IMR-90 (cell line): ENCODE results near the gene TBATA.

ENCODE experiments used
- BHLHE40 ChIP-seq: fragments of 150-350 bp; IDR thresholded peaks from 2 replicates; pipeline ENCODE4 v1.6.1; 2016; ENCODE audit warnings: mild to moderate bottlenecking, low read depth, low read length
- CEBPB ChIP-seq: IDR thresholded peaks from 2 replicates; pipeline ENCODE4 v1.6.1; 2012; ENCODE audit warnings: low read depth, low read length, improper control_type of control experiment
- CTCF ChIP-seq: conservative IDR thresholded peaks from 2 replicates; pipeline ENCODE4 v1.5.1; 2012; ENCODE audit warnings: mild to moderate bottlenecking, low read depth, low read length, improper control_type of control experiment
- ELK1 ChIP-seq: fragments of 150-350 bp; IDR thresholded peaks from 2 replicates; pipeline ENCODE4 v1.6.1; 2016; ENCODE audit warnings: low read depth, mild to moderate bottlenecking, low read length, moderate library complexity, borderline replicate concordance
- FOS ChIP-seq: fragments of 150-350 bp; IDR thresholded peaks from 2 replicates; pipeline ENCODE4 v1.6.1; 2016; ENCODE audit warnings: low read depth, low read length
- MAFK ChIP-seq: IDR thresholded peaks from 2 replicates; pipeline ENCODE4 v1.6.1; 2012; ENCODE audit warnings: low read depth, low read length, improper control_type of control experiment
- MAZ ChIP-seq: IDR thresholded peaks from 2 replicates; pipeline ENCODE4 v1.6.1; 2012; ENCODE audit warnings: low read depth, mild to moderate bottlenecking, low read length, improper control_type of control experiment, moderate library complexity, borderline replicate concordance
- MXI1 ChIP-seq: IDR thresholded peaks from 2 replicates; pipeline ENCODE4 v1.6.1; 2012; ENCODE audit warnings: low read depth, mild to moderate bottlenecking, low read length, moderate library complexity, borderline replicate concordance
- NFE2L2 ChIP-seq: fragments of 150-350 bp; IDR thresholded peaks from 2 replicates; pipeline ENCODE4 v1.6.1; 2016; ENCODE audit warnings: low read depth, mild to moderate bottlenecking, low read length
- POLR2A ChIP-seq: IDR thresholded peaks from 2 replicates; pipeline ENCODE4 v1.6.1; 2012; ENCODE audit warnings: mild to moderate bottlenecking, low read depth, low read length
- RAD21 ChIP-seq: IDR thresholded peaks from 2 replicates; pipeline ENCODE4 v1.6.1; 2012; ENCODE audit warnings: low read length, improper control_type of control experiment
- RFX5 ChIP-seq: IDR thresholded peaks from 2 replicates; pipeline ENCODE4 v1.8.0; 2012; ENCODE audit warnings: low read depth, mild to moderate bottlenecking, low read length, moderate library complexity
- SMC3 ChIP-seq: fragments of 150-350 bp; IDR thresholded peaks from 2 replicates; pipeline ENCODE4 v1.6.1; 2016; ENCODE audit warnings: low read depth, mild to moderate bottlenecking, antibody characterized with exemption, low read length, moderate library complexity
- USF2 ChIP-seq: fragments of 150-350 bp; IDR thresholded peaks from 2 replicates; pipeline ENCODE4 v1.6.1; 2017; ENCODE audit warnings: mild to moderate bottlenecking, antibody characterized with exemption, low read length, low read depth

GRCh38 chr10:70811881-70812280 lies 26.7 kb upstream of the TBATA start:
- TF ChIP-seq BHLHE40 (no peak), POLR2A (no peak), MXI1 (no peak), USF2 (no peak), ELK1 (no peak), CTCF (no peak), MAFK (no peak), SMC3 (no peak), CEBPB (no peak), RFX5 (no peak), MAZ (no peak), RAD21 (no peak), NFE2L2 (no peak), FOS (no peak)
